ENCODE measurements around the gene CDKAL1. TPM values are rescaled to one million over a fixed set of nuclear protein-coding genes. Genes with fewer than 3 reads are reported as not detected.

Gene CDKAL1
- total and polyA plus RNA-seq, 2 of the 8 experiments (the other 6 are each of a cell fraction or from before 2014, with no cell fraction given), result 8.4 to 24.6 TPM

- no peak for TF ChIP-seq TBP (IDR thresholded peaks at IDR 0.05; ENCODE audit: low read depth, low read length)
- TF ChIP-seq CTBP2 (IDR thresholded peaks at IDR 0.05; ENCODE audit: borderline replicate concordance, insufficient read depth, insufficient read length, low read length), result no peak
- TF ChIP-seq EGR1 (IDR thresholded peaks at IDR 0.05; ENCODE audit: borderline replicate concordance, low read depth, low read length), result no peak
- no peak for TF ChIP-seq SRF (IDR thresholded peaks at IDR 0.05; ENCODE audit: low read depth, low read length)
Measured at GRCh38 chr6:21171801-21172200, 637.5 kb downstream of the CDKAL1 start (continued).

Data from H1 (cell line).